Karpas-422 (cell line): ENCODE measurements around the gene SYCP2L. TPM values are rescaled to one million over a fixed set of nuclear protein-coding genes. Genes with fewer than 3 reads are reported as not detected.
"Not testable (repeated sequence)": the region's sequence is repeated elsewhere in the genome, so short reads cannot be mapped to it uniquely, and the experiment has no call there.

ENCODE experiments used
- DNase-seq: peaks from one replicate; pipeline ENCODE4 v3.0.0-alpha.2; 2015
- H2AFZ ChIP-seq: fragments of 200-600 bp; sonication (generic); 2 replicates; pipeline ENCODE4 v1.6.1; 2014; ENCODE audit warnings: antibody characterized with exemption, low read length, mixed read lengths
- H3K27ac ChIP-seq: fragments of 200-600 bp; sonication (generic); 2 replicates; pipeline ENCODE4 v1.5.1; 2014; ENCODE audit warnings: mild to moderate bottlenecking, low read length, moderate library complexity
- H3K27me3 ChIP-seq: fragments of 200-600 bp; sonication (generic); 2 replicates; pipeline ENCODE4 v1.6.1; 2014; ENCODE audit warnings: low read length, mixed read lengths
- H3K36me3 ChIP-seq: fragments of 200-600 bp; sonication (generic); 2 replicates; pipeline ENCODE4 v1.6.1; 2014; ENCODE audit warnings: low read length, mixed read lengths; ENCODE audit not compliant: insufficient read depth
- H3K4me1 ChIP-seq: fragments of 200-600 bp; sonication (generic); 2 replicates; pipeline ENCODE4 v1.6.1; 2014; ENCODE audit warnings: mild to moderate bottlenecking, low read length, mixed read lengths
- H3K4me2 ChIP-seq: fragments of 200-600 bp; sonication (generic); 2 replicates; pipeline ENCODE4 v1.6.1; 2014; ENCODE audit warnings: low read length, low read depth, mild to moderate bottlenecking; ENCODE audit not compliant: poor library complexity, severe bottlenecking
- H3K4me3 ChIP-seq: fragments of 200-600 bp; sonication (generic); 2 replicates; pipeline ENCODE4 v1.5.1; 2014; ENCODE audit warnings: mild to moderate bottlenecking, antibody characterized with exemption, low read length, mixed read lengths
- H3K79me2 ChIP-seq: fragments of 200-600 bp; sonication (generic); 2 replicates; pipeline ENCODE4 v1.6.1; 2014; ENCODE audit warnings: mild to moderate bottlenecking, low read length, mixed read lengths
- H3K9ac ChIP-seq: fragments of 200-600 bp; sonication (generic); 2 replicates; pipeline ENCODE4 v1.6.0; 2014; ENCODE audit warnings: low read length
- H3K9me2 ChIP-seq: fragments of 200-600 bp; sonication (generic), shearing (Covaris generic); replicated peaks from 2 replicates; pipeline ENCODE4 v1.6.0; 2014; ENCODE audit warnings: mild to moderate bottlenecking, low read length, moderate library complexity; ENCODE audit not compliant: insufficient read depth
- H3K9me3 ChIP-seq: fragments of 300-700, 200-600 bp; sonication (generic); 2 replicates; pipeline ENCODE4 v1.6.1; 2014; ENCODE audit warnings: low read length, mixed read lengths
- H4K20me1 ChIP-seq: fragments of 200-600 bp; sonication (generic); 2 replicates; pipeline ENCODE4 v1.6.1; 2014; ENCODE audit warnings: mild to moderate bottlenecking, antibody characterized with exemption, low read length, low read depth; ENCODE audit not compliant: insufficient read depth
- total RNA-seq: library from RNA; depleted of rRNA; stranded (reverse); fragments of >200 nt; shearing (Covaris generic); gene quantifications from 2 replicates; pipeline ENCODE4 v1.2.3, GENCODE V29; 2014; ENCODE audit warnings: low replicate concordance

Gene SYCP2L
- total RNA-seq, 1 experiment from 2014 or later, result not detected

DNA sequence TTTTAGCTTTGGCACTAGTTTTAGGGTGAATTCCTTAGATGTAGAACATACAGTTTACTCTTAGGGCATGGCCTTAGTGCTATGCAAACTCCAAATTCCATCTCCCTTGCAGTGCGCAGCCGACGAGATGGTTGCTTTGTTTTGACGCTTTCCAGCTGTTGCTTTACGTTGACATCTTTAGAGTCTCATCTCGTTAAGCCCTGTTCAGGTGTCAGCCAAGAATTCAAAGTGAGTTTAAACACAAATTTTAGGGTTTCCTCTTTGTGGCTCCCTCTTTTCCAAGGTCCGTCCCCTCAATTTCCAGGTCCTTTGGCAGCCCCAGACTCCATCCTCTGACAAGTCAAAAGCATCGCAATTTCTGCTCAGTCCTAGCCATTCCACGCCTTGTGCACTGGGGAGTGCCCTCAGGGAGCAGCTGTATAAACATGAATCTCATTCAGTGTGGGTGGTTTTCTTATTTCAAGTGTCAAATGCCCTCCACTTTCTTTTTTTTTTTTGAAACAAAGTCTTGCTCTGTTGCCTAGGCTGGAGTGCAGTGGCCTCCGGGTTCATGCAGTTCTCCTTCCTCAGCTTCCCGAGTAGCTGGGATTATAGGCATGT, 34.4 kb upstream of the SYCP2L start:
- H3K27me3 ChIP-seq, result no peaks in the 10 kb centered on the region
- no peaks in the 10 kb centered on the region for H3K79me2 ChIP-seq
- H3K4me2 ChIP-seq, result no peak overlapping the region
- H3K4me3 ChIP-seq, result no peak overlapping the region
- no peaks in the 10 kb centered on the region for H3K9me3 ChIP-seq
- no peak overlapping the region for H3K27ac ChIP-seq
- no peaks in the 10 kb centered on the region for H4K20me1 ChIP-seq
- H3K36me3 ChIP-seq, result no peaks in the 10 kb centered on the region
- no peak overlapping the region for H2AFZ ChIP-seq
- no peak overlapping the region for H3K9ac ChIP-seq
- DNase-seq, result no peak
- no peaks in the 10 kb centered on the region for H3K9me2 ChIP-seq
- no peaks in the 10 kb centered on the region for H3K4me1 ChIP-seq

DNA sequence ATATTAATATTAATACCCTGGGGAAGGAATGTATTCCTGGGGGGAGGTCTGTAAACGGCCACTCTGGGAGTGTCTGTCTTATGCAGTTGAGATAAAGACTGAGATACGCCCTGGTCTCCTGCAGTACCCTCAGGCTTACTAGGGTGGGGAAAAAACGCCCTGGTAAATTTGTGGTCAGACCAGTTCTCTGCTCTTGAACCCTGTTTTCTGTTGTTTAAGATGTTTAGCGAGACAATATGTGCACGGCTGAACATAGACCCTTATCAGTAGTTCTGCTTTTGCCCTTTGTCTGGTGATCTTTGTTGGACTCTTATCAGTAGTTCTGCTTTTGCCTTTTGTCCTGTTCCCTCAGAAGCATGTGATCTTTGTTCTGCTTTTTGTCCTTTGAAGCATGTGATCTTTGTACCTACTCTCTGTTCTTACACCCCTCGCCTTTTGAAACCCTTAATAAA, 33.0 kb upstream of the SYCP2L start:
- H3K79me2 ChIP-seq, H3K27me3 ChIP-seq, H3K9me3 ChIP-seq, H3K4me1 ChIP-seq, H3K9me2 ChIP-seq, H4K20me1 ChIP-seq, H3K36me3 ChIP-seq, H3K27ac ChIP-seq, H3K9ac ChIP-seq, H2AFZ ChIP-seq, H3K4me3 ChIP-seq, DNase-seq, H3K4me2 ChIP-seq: not testable (repeated sequence)

DNA sequence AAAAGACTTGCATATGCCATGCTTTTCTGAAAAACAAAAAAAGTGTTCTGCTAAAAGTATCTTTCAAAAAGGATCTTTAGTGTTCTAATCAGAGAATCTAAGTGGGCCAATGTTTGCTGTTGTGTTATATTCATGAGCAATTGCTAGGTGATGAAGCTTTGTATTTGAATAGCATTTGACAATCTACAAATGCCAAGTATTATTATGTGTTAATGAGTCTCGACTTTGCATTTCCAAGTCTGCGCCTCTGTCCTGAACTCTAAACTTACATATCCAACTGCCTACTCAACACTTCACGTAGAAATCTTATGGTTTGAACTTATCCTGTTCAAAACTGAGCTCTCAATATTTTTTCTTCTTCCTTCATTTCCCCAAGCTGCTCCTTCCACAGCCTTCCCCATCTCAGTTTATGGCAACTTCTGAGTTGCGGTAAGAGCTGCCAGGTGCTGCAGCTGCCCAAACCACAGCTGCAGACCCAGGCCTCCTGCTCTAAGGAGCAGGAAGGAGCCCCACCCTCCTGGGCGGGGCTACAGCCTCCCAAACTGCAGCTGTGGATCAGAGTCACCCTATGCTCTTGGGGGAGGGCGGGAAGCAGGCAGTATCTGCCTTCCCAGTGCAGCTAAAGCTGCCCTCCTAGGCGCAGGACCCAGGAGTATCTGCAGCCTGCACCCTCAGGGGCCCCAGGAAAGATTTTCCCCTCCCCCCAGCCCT, 31.8 kb upstream of the SYCP2L start:
- H3K9ac ChIP-seq, result no peak overlapping the region
- H3K4me2 ChIP-seq, result no peak overlapping the region
- no peak for DNase-seq
- H3K4me3 ChIP-seq, result no peak overlapping the region
- no peaks in the 10 kb centered on the region for H3K4me1 ChIP-seq
- H4K20me1 ChIP-seq, result no peaks in the 10 kb centered on the region
- no peaks in the 10 kb centered on the region for H3K36me3 ChIP-seq
- H3K9me3 ChIP-seq, result no peaks in the 10 kb centered on the region
- H3K27ac ChIP-seq, result no peak overlapping the region
- no peak overlapping the region for H2AFZ ChIP-seq
- H3K79me2 ChIP-seq, result no peaks in the 10 kb centered on the region
- H3K27me3 ChIP-seq, result no peaks in the 10 kb centered on the region
- H3K9me2 ChIP-seq, result no peaks in the 10 kb centered on the region

DNA sequence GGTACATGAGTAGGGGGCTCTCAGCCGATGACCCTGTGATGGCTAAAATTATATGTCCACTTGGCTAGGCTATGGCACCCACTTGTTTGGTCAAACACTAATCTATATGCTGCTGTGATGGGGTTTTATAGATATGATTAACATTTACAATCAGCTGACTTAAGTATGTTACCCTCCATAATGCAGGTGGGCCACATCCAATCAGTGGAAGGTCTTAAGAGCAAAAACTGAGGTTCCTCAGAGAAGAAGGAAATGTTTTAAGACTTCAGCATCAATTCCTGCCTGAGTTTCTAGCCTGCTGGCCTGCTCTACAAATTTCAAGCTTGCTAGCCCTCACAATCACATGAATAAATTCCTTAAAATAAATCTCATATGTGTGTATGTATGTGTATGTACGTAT, 29.6 kb upstream of the SYCP2L start:
- no peak overlapping the region for H3K4me3 ChIP-seq
- no peaks in the 10 kb centered on the region for H3K27me3 ChIP-seq
- H3K9me3 ChIP-seq, result no peaks in the 10 kb centered on the region
- H4K20me1 ChIP-seq, result no peaks in the 10 kb centered on the region
- no peak overlapping the region for H3K9ac ChIP-seq
- no peaks in the 10 kb centered on the region for H3K36me3 ChIP-seq
- DNase-seq, result no peak
- no peak overlapping the region for H3K4me2 ChIP-seq
- no peak overlapping the region for H2AFZ ChIP-seq
- no peaks in the 10 kb centered on the region for H3K4me1 ChIP-seq
- no peaks in the 10 kb centered on the region for H3K9me2 ChIP-seq
- H3K27ac ChIP-seq, result no peak overlapping the region
- H3K79me2 ChIP-seq, result no peaks in the 10 kb centered on the region

DNA sequence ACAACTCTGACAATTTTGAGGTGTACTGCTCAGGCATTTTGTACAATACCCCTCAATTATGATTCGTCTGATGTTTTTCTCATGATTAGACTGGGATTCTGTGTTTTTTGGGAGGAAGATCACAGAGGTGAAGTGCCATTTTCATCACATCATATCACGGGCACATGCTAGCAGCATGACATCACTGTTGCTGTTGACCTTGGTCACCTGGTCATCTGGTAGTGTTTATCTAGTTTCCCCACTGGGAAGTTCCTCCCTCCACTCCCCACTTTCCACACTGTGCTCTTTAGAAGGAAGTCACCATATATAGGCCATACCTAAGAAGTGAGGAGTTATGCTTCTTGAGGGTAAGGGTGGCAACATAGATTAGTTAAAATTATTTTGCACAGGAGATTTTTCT, 25.8 kb upstream of the SYCP2L start:
- Histone ChIP-seq H4K20me1 (no peaks in the 10 kb centered on the region), H3K27me3 (no peaks in the 10 kb centered on the region), H3K27ac (no peak overlapping the region), H3K36me3 (no peaks in the 10 kb centered on the region), H3K4me2 (no peak overlapping the region), H3K4me3 (no peak overlapping the region), H3K9me2 (no peaks in the 10 kb centered on the region), H3K4me1 (no peaks in the 10 kb centered on the region), H3K9ac (no peak overlapping the region), H2AFZ (no peak overlapping the region), H3K79me2 (no peaks in the 10 kb centered on the region), H3K9me3 (no peaks in the 10 kb centered on the region)
- no peak for DNase-seq

DNA sequence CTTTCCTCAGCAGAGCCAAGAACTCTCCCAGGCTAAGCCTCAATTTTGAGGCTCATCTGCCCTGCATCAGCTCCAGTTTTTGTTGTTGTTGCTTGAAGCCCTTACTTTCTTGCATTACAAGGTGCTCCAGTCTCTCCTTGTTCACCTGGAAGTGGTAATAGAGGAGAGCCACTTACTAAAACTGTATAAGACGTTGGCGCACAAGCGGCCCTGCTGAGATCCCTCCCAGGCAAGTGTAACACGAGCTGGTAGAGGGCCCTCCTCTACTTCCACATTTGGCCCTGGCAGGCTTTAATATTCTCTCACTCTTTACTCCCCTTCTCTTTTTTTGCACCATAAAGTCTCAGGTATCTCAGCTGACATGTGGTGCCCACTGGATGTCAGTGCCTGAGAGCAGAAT, 24.5 kb upstream of the SYCP2L start:
- no peaks in the 10 kb centered on the region for H3K9me3 ChIP-seq
- H3K79me2 ChIP-seq, result no peaks in the 10 kb centered on the region
- no peak overlapping the region for H2AFZ ChIP-seq
- no peaks in the 10 kb centered on the region for H3K4me1 ChIP-seq
- H3K4me3 ChIP-seq, result no peak overlapping the region
- H3K9me2 ChIP-seq, result no peaks in the 10 kb centered on the region
- no peak for DNase-seq
- no peak overlapping the region for H3K9ac ChIP-seq
- no peak overlapping the region for H3K4me2 ChIP-seq
- H4K20me1 ChIP-seq, result no peaks in the 10 kb centered on the region
- H3K36me3 ChIP-seq, result no peaks in the 10 kb centered on the region
- no peaks in the 10 kb centered on the region for H3K27me3 ChIP-seq
- no peak overlapping the region for H3K27ac ChIP-seq

DNA sequence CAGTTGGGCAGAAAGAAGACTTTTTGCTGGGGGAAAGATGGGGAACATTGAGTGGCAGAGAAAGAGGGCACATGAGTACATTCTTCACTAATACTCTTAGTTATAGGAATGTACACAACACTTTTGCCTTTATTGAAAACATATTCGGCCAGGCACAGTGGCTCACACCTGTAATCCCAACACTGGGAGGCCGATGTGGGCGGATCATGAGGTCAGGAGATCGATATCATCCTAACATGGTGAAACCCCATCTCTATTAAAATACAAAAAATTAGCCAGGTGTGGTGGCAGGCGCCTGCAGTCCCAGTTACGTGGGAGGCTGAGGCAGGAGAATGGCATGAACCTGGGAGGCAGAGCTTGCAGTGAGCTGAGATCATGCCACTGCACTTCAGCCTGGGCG, 23.8 kb upstream of the SYCP2L start:
- not testable (repeated sequence) for H3K27me3 ChIP-seq, H3K9me3 ChIP-seq, H4K20me1 ChIP-seq, H3K27ac ChIP-seq, H3K79me2 ChIP-seq, H3K9ac ChIP-seq, H2AFZ ChIP-seq, H3K4me3 ChIP-seq, DNase-seq, H3K36me3 ChIP-seq, H3K4me1 ChIP-seq, H3K4me2 ChIP-seq, H3K9me2 ChIP-seq

DNA sequence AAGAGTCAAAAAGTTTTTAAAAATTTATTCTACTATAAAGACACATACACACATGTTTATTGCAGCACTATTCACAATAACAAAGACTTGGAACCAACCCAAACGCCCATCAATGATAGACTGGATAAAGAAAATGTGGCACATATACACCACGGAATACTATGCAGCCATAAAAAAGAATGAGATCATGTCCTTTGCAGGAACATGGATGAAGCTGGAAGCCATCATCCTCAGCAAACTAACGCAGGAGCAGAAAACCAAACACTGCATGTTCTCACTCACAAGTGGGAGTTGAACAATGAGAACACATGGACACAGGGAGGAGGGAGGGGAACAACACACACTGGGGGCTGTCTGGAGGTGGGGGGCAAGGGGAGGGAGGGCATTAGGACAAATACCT, 20.1 kb upstream of the SYCP2L start:
- not testable (repeated sequence) for H3K36me3 ChIP-seq, H3K4me2 ChIP-seq, H3K9me3 ChIP-seq, H4K20me1 ChIP-seq, H3K4me1 ChIP-seq, H3K79me2 ChIP-seq, H3K27ac ChIP-seq, H3K9ac ChIP-seq, H3K27me3 ChIP-seq, DNase-seq, H3K4me3 ChIP-seq, H3K9me2 ChIP-seq, H2AFZ ChIP-seq
